Measurements from ENCODE around the gene MSI1.
A peak's percentile ranks its signal among the peaks of the same experiment; 100 is the strongest.

MSI1 gene

GRCh38 chr12:120376934-120377572, 8.1 kb upstream of the MSI1 start:
- DNase-seq, result no peak

- DNase-seq, result no peak
Observed at GRCh38 chr12:120376416-120376815, 7.5 kb upstream of the MSI1 start.

GRCh38 chr12:120376009-120376408, 7.0 kb upstream of the MSI1 start:
- DNase-seq, result no peak

- DNase-seq, result no peak
Observed at GRCh38 chr12:120373683-120374082, 4.7 kb upstream of the MSI1 start.

GRCh38 chr12:120370343-120371243, 1.6 kb upstream of the MSI1 start:
- no peak for DNase-seq

GRCh38 chr12:120369603-120370342, 809 bp upstream of the MSI1 start:
- DNase-seq, result no peak

GRCh38 chr12:120367924-120368788, 808 bp downstream of the MSI1 start:
- DNase-seq, result no peak

- DNase-seq, result no peak
Observed at GRCh38 chr12:120367233-120367923, 1.6 kb downstream of the MSI1 start.

- DNase-seq, result no peak
Observed at GRCh38 chr12:120366845-120367232, 2.1 kb downstream of the MSI1 start.

GRCh38 chr12:120366341-120366705, 2.6 kb downstream of the MSI1 start:
- DNase-seq, result no peak

GRCh38 chr12:120365675-120366340, 3.2 kb downstream of the MSI1 start:
- DNase-seq, result no peak

- no peak for DNase-seq
Observed at GRCh38 chr12:120364487-120364886, 4.5 kb downstream of the MSI1 start.

GRCh38 chr12:120363274-120363855, 5.6 kb downstream of the MSI1 start:
- no peak for DNase-seq

GRCh38 chr12:120362516-120363273, 6.3 kb downstream of the MSI1 start:
- DNase-seq, result no peak

- DNase-seq, result peak; percentile 31
Observed at GRCh38 chr12:120361506-120362208, 7.3 kb downstream of the MSI1 start.

- DNase-seq, result no peak
Observed at GRCh38 chr12:120359128-120359527, 9.8 kb downstream of the MSI1 start.

- DNase-seq, result no peak
Observed at GRCh38 chr12:120358412-120359100, 10.4 kb downstream of the MSI1 start.

- no peak for DNase-seq
Observed at GRCh38 chr12:120357104-120357503, 11.9 kb downstream of the MSI1 start.

- DNase-seq, result peak; percentile 11
Observed at GRCh38 chr12:120356567-120357030, 12.4 kb downstream of the MSI1 start.
